DMS114 treated with DMSO at 0.1 percent for 48 hours (cell line): ENCODE results near the gene NRARP.
"Not testable (repeated sequence)": the region's sequence is repeated elsewhere in the genome, so short reads cannot be mapped to it uniquely, and the experiment has no call there.

Source experiments
- DNase-seq: peaks from one replicate; lab custom pipeline; 2025; ENCODE audit not compliant: unreplicated experiment; lab: John Stamatoyannopoulos, UW

The NRARP gene

GRCh38 chr9:137264067-137264466, 38.0 kb downstream of the NRARP start:
- no peak for DNase-seq

GRCh38 chr9:137263506-137263905, 38.6 kb downstream of the NRARP start:
- DNase-seq, result no peak

- no peak for DNase-seq
Observed at GRCh38 chr9:137262909-137263285, 39.2 kb downstream of the NRARP start.

GRCh38 chr9:137262173-137262908, 39.7 kb downstream of the NRARP start:
- not testable (repeated sequence) for DNase-seq

GRCh38 chr9:137256856-137257255, 45.2 kb downstream of the NRARP start:
- no peak for DNase-seq

GRCh38 chr9:137256362-137256761, 45.7 kb downstream of the NRARP start:
- DNase-seq, result no peak

- no peak for DNase-seq
Observed at GRCh38 chr9:137255448-137256114, 46.5 kb downstream of the NRARP start.

- DNase-seq, result peak; percentile 50
Observed at GRCh38 chr9:137254624-137255447, 47.2 kb downstream of the NRARP start, which contains the start of gene NELFB. Gene NELFB (plus strand): TSS chr9:137255327.

- no peak for DNase-seq
Observed at GRCh38 chr9:137253717-137254623, 48.1 kb downstream of the NRARP start.

GRCh38 chr9:137252555-137253506, 49.2 kb downstream of the NRARP start:
- DNase-seq, result no peak

GRCh38 chr9:137251490-137252268, 50.4 kb downstream of the NRARP start:
- DNase-seq, result no peak

- no peak for DNase-seq
Observed at GRCh38 chr9:137251194-137251461, 50.9 kb downstream of the NRARP start, which contains the start of gene STPG3. Gene STPG3 (plus strand): TSS chr9:137251286. CDS start chr9:137251287, 1 bp downstream.

- no peak for DNase-seq
Observed at GRCh38 chr9:137250329-137251193, 51.5 kb downstream of the NRARP start.
